ENCODE measurements around the gene TRIO.

- TF ChIP-seq, protein P1, sequence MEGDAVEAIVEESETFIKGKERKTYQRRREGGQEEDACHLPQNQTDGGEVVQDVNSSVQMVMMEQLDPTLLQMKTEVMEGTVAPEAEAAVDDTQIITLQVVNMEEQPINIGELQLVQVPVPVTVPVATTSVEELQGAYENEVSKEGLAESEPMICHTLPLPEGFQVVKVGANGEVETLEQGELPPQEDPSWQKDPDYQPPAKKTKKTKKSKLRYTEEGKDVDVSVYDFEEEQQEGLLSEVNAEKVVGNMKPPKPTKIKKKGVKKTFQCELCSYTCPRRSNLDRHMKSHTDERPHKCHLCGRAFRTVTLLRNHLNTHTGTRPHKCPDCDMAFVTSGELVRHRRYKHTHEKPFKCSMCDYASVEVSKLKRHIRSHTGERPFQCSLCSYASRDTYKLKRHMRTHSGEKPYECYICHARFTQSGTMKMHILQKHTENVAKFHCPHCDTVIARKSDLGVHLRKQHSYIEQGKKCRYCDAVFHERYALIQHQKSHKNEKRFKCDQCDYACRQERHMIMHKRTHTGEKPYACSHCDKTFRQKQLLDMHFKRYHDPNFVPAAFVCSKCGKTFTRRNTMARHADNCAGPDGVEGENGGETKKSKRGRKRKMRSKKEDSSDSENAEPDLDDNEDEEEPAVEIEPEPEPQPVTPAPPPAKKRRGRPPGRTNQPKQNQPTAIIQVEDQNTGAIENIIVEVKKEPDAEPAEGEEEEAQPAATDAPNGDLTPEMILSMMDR (IDR thresholded peaks at IDR 0.05), result no peak
- no peak for TF ChIP-seq POLR2A (IDR thresholded peaks at IDR 0.05)
These were observed 333.8 kb downstream of the TRIO start for GRCh38 chr5:14476786-14477435.
